Nephron (organoid): ENCODE results near the gene RAVER2.

Experiments
- H3K27ac Mint-ChIP-seq, 3 experiments: 2 replicates each; pipeline ENCODE4 v1.8.0; 2020; ENCODE audit warnings: mixed read lengths in 3 of 3, mild to moderate bottlenecking in 2 of 3, moderate library complexity in 1 of 3
- H3K27me3 Mint-ChIP-seq: 2 replicates; pipeline ENCODE4 v1.8.0; 2021; ENCODE audit warnings: low read depth, mild to moderate bottlenecking, moderate library complexity, mixed read lengths
- H3K36me3 Mint-ChIP-seq: 2 replicates; pipeline ENCODE4 v1.8.0; 2020; ENCODE audit warnings: low read depth, mixed read lengths
- H3K4me1 Mint-ChIP-seq: 2 replicates; pipeline ENCODE4 v1.8.0; 2020; ENCODE audit warnings: mixed read lengths
- H3K4me3 Mint-ChIP-seq, 3 experiments: 2 replicates each; pipeline ENCODE4 v1.8.0; 2020; ENCODE audit warnings: mild to moderate bottlenecking in 3 of 3, mixed read lengths in 3 of 3, moderate library complexity in 2 of 3
- H3K9me3 Mint-ChIP-seq: 2 replicates; pipeline ENCODE4 v1.8.0; 2020; ENCODE audit warnings: mixed read lengths
- CTCF ChIP-seq, 3 experiments: fragments of 200-600 bp; sonication (generic); IDR thresholded peaks; one replicate each; pipeline ENCODE4 v1.5.0; 2021; ENCODE audit warnings: antibody characterized with exemption in 3 of 3; ENCODE audit not compliant: unreplicated experiment in 3 of 3

Gene RAVER2

GRCh38 chr1:64843675-64844074 lies 98.8 kb downstream of the RAVER2 start:
- Mint-ChIP-seq H3K4me3 (no peak overlapping the region), H3K27ac (no peak overlapping the region), H3K9me3 (no peaks in the 10 kb centered on the region), H3K27me3 (no peaks in the 10 kb centered on the region), H3K36me3 (peaks cover 53% of the 10 kb centered on the region), H3K4me1 (peaks cover 23% of the 10 kb centered on the region)
- no peak for TF ChIP-seq CTCF (IDR thresholded peaks at IDR 0.05; ENCODE audit: unreplicated experiment in 3 of 3)

GRCh38 chr1:64844175-64844574 lies 99.3 kb downstream of the RAVER2 start:
- no peak overlapping the region for H3K27ac Mint-ChIP-seq
- H3K4me1 Mint-ChIP-seq, result peaks cover 21% of the 10 kb centered on the region
- H3K27me3 Mint-ChIP-seq, result no peaks in the 10 kb centered on the region
- no peak for TF ChIP-seq CTCF (IDR thresholded peaks at IDR 0.05; ENCODE audit: unreplicated experiment in 3 of 3)
- H3K36me3 Mint-ChIP-seq, result peaks cover 55% of the 10 kb centered on the region
- no peaks in the 10 kb centered on the region for H3K9me3 Mint-ChIP-seq
- H3K4me3 Mint-ChIP-seq, result no peak overlapping the region

- TF ChIP-seq CTCF (IDR thresholded peaks at IDR 0.05; ENCODE audit: unreplicated experiment in 3 of 3), result no peak
- Mint-ChIP-seq H3K9me3 (no peaks in the 10 kb centered on the region), H3K4me1 (peaks cover 17% of the 10 kb centered on the region), H3K27ac (no peak overlapping the region), H3K4me3 (no peak overlapping the region), H3K27me3 (no peaks in the 10 kb centered on the region), H3K36me3 (peaks cover 55% of the 10 kb centered on the region)
Measured at GRCh38 chr1:64844609-64845008, 99.7 kb downstream of the RAVER2 start.

- peaks cover 62% of the 10 kb centered on the region for H3K36me3 Mint-ChIP-seq
- H3K27ac Mint-ChIP-seq, result no peak overlapping the region
- no peak overlapping the region for H3K4me3 Mint-ChIP-seq
- H3K4me1 Mint-ChIP-seq, result peaks cover 7% of the 10 kb centered on the region
- H3K9me3 Mint-ChIP-seq, result no peaks in the 10 kb centered on the region
- no peak for TF ChIP-seq CTCF (IDR thresholded peaks at IDR 0.05; ENCODE audit: unreplicated experiment in 3 of 3)
- no peaks in the 10 kb centered on the region for H3K27me3 Mint-ChIP-seq
Measured at GRCh38 chr1:64845831-64846425, 101.1 kb downstream of the RAVER2 start.

- no peaks in the 10 kb centered on the region for H3K4me1 Mint-ChIP-seq
- no peak overlapping the region for H3K4me3 Mint-ChIP-seq
- H3K27ac Mint-ChIP-seq, result no peak overlapping the region
- no peaks in the 10 kb centered on the region for H3K9me3 Mint-ChIP-seq
- no peaks in the 10 kb centered on the region for H3K27me3 Mint-ChIP-seq
- TF ChIP-seq CTCF (IDR thresholded peaks at IDR 0.05; ENCODE audit: unreplicated experiment in 3 of 3), result no peak
- H3K36me3 Mint-ChIP-seq, result peaks cover 60% of the 10 kb centered on the region
Measured at GRCh38 chr1:64846573-64847430, 101.9 kb downstream of the RAVER2 start.
